Suppressor macrophage treated with lipopolysaccharide for 1 hour (primary cell): ENCODE data around the gene KMT2E.
A peak's percentile ranks its signal among the peaks of the same experiment; 100 is the strongest.

Source experiments
- DNase-seq, 3 donors: peaks; one replicate each; pipeline ENCODE4 v3.0.0-alpha.2; 2020 to 2022

Gene KMT2E

DNA sequence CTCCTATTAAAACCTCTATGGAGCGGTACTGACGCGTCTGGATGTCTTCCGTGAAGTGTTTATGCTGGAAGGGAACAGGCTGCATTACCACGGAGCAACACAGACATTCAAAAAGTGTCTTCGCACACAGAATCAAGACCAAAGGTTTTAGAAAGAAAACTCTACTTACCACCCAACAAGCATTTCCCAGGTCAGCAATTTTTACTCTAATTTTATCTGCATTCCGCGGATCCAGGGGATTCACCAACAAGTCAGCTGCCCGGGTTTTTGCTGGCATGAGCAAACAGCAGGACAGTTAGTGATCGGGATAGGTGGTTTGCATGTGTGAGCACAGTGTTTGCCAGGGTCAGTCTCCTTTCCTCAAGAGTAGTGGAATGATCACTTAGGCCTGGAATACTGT lies 118.8 kb downstream of the KMT2E start:
- no peak for DNase-seq

DNA sequence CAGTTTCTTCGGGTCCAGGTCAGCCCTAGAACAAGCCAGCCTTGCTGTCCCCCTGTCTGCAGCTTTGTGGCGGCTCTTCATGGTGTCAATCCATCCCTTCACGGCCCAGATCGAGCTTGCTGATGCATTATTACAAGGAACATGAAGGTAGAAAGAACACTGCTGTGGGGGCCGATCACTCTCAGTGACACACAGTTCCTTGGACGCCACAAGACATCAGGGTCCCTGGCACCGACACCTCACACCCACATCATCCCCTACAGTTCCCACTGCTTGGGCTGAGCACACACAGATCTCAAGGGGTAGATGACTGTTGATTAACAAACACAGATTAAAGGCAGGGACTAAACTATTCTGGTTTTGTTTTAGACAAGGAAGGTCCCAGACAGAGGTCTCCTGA lies 119.4 kb downstream of the KMT2E start:
- no peak for DNase-seq

DNA sequence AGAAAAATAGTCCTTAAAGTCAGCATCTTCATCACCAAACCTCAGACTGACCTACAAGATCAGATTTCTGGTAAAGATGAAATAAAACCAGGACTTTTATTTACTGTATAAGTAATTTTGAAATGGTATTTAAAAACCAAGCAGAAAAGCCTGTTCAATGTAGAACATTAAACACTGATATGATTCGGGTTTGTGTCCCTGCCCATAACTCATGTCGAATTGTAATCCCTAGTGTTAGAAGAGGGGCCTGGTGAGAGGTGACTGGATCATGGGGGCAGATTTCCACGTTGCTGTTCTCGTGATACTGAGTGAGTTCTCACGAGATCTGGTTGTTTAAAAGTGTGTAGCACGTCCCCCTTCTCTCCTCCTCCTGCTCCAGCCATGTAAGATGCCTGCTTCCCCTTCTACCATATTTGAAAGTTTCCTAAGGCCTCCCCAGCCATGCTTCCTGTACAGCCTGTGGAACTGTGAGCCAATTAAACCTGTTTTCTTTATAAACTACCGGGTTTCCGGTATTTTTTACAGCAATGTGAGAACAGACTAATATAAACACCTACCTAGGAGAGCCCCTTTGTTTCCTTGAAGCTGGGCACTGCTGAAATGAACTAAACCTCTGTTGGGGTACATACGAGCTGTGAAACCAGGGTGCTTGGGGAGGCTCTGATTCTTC lies 120.1 kb downstream of the KMT2E start:
- no peak for DNase-seq

DNA sequence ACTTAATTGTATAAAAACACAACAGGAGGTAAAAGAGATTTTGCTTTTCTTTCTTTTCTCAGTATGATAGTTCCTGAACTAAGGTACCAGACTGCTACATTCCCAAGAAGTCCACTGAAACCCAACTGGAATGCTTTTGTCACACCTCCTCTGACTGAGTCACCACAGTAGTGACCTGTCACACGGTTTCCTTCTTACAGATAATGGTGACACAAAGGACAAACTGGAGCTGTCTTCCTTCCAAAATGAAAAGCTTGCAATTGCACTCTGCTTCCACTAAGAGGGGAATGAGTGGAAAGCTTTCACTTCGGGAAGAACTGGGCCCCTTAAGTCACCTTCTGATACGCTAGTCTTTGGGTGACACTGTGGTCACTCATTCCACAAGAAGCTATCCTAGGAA lies 122.2 kb downstream of the KMT2E start:
- peak; percentile 33 to 52 (median 49) for DNase-seq

DNA sequence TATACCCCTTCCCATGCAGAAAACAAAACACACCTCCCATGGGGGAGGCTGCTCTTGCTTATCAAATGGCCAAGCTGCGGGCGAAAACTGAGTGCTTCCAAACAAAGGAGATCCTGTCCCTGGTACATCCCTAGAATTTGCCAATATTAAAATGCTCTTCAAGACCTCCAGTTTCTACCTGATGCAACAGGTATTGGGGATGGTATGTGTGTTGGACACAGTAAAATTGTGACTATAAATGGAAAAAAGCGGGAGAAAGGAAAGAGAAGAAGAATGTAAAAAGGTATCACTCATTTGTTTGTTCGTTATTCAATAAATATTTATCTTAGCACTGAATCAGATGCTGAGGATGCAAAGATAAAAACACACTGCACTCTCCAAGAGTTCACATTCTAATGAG lies 123.9 kb downstream of the KMT2E start:
- DNase-seq: no peak

DNA sequence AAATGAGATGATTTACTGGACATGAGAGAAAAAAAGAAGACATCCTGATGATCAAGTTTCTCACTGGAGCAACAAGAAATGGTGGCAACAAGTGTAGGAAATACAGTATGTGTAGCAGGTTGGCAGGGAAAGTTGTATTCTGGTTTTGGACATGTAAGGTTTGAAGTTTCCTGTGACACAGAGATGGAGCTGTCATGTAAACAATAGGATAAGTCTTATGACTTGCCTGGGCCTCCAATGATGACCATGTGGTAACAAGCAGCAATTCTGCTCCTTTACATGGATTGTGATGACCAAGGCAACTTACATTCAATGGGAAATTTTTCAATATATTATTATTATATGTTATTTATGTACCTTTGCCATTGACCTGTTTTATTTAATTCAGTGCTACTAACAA lies 125.4 kb downstream of the KMT2E start:
- DNase-seq: no peak

DNA sequence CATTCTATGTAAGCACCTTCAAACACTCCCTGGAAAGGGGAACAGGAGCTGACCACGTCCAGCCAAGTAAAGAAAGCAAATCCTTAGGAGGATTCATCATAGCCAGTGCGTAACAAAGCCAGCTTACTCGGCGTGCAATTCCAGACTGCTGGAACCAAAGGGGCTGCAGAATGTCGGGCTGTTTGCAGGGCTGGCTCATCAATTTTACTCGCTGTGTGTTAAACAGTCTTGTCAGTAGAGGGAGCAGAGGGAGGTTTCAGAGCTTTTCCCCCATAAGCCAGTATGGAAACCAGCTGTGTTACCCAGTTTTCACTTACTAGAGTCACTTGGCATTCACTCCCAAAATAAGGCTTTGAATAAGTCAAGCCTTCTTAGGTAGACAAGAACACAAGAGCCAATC lies 127.1 kb downstream of the KMT2E start:
- no peak for DNase-seq

DNA sequence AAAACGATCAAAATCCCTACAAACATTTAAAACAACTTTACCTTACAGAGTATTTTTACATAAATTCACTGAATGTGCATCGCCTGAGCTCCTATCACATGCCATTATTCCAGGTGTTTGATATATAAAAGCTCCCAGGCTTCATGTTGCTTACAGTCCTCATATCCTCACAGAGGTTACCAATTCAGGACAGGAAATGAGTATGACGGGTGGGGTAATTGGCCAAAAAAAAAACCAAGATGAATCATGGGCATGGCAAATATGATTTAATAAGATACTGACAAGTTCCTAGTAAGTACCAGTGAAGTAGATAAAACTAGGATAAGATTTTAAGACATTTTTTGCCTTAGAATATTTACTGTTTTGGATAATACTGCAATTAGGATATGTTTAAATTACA lies 135.8 kb downstream of the KMT2E start:
- DNase-seq: peak; percentile 7 to 44 (median 39)

DNA sequence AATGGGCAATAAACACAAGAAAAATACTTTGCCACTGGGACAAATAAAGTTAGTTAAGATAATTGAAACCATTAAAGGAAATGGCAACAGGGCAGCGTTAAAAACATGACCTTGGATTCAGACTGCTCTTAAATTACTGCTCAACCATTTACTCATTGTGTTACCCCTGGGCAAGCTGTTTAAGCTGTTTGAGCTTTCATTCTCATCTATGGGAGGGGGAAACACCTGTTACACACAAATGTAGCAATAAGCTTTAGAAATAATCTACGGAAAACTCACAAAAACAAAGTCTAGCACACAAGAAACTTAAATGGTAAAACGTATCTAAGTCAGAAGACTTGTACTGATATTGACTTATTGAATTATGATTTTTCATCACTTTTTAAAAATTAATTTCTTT lies 137.1 kb downstream of the KMT2E start:
- DNase-seq: no peak

DNA sequence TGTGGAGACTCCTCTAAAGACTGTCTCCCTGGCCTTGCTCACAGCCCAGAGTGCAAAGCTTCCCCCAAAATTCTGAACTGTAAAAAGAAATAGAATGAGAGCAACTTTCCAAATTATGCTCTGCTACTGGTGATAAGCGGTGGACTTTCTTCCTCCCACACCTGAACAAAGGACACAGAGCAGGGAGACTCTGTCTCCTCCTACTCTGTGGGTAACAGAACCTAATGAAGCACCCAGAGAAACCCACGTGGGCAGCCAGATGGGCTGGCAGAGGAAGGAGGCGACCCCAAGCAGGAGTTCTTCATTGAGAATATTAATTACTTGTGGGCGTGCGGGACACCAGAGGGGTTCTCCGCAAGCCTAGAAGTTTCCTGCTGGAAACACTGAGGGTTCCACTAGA lies 139.5 kb downstream of the KMT2E start:
- peak in 2 of 3 donors; percentile 3 to 4 for DNase-seq

DNA sequence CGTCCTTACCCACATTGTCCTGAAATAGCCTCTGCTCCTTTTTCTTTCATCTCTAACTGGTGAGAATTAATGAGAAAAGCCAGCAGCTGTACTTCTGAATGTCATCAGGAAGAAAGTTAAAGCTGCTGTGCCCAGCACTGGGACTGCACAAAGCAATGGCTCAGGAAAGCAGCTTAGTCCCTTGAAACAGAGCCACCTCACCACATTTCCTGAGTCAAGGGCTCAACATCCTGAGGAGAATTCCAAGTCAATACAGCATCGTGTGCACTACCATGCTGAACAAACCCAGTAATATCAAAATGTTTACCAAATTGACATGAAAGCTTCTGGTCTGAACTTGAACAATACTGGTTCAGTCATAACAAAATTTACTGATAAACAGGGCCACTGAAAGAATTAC lies 140.1 kb downstream of the KMT2E start:
- DNase-seq: no peak

DNA sequence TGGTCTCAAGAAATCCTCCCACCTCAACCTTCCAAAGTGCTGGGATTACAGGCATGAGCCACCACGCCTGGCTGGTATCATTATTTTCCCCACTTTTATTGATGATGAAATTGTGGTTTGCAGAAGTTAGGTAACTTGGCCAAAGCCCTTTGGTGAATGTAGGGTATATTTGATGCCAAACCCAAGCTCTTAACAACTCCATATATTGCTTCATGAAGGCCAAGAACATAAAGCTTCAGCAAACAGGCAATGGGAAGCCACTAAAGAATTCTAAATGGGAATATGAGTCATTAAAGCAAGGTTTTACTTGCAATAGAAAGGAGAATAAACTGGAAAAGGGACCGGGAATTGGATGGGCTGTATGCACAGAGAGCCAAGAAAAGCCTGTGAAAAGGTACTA lies 142.7 kb downstream of the KMT2E start:
- DNase-seq: no peak

DNA sequence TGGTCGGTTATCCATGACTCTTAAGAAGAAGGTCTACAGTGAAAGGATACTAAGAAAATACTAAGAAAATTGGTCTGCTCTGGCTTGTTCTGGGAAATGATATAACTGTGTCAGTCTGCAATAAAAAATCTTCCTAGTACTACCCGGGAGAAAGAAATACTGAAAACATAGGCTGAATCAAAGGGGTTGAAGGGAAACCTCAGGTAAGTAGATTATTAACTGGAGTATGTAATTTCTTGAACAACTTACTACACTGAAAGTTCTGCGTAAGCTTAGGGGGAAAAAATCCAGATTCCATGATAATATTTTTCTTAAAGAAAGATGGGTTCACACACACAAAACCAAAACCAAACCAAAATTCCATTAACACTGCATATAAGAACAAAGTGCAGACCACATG lies 143.3 kb downstream of the KMT2E start:
- DNase-seq: no peak

DNA sequence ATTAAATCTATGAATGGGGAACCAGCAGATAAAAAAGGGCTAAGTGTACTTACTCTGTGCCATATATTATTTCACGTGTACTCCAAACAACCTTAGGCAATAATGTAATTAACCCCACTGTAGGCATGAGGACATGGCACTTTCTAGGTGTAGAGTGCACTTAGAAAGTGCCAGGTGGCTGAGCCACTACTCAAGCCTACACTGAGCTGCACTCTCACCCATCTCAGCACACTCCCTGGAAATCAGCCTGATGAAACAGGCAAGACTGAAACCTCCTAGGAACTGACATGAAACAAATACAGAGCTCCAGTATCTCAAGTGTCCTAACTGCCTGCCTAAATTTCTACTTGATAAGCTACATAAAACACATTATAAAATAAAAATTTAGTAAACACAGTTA lies 147.4 kb downstream of the KMT2E start:
- no peak for DNase-seq
